ENCODE data around the gene VSTM1. TPM values are rescaled to one million over a fixed set of nuclear protein-coding genes. Genes with fewer than 3 reads are reported as not detected.

VSTM1 gene
- total and polyA plus RNA-seq, 2 of the 8 experiments (the other 6 are each of a cell fraction or from before 2014, with no cell fraction given), result 0.12 to 0.65 TPM

- TF ChIP-seq USF2 (IDR thresholded peaks at IDR 0.05; ENCODE audit: low read length) (no peak), TCF12 (IDR thresholded peaks at IDR 0.05; ENCODE audit: low read depth, low read length) (no peak), SAP30 (IDR thresholded peaks at IDR 0.05; ENCODE audit: insufficient read depth, insufficient replicate concordance, low read length) (no peak), POLR2AphosphoS5 (IDR thresholded peaks at IDR 0.05; ENCODE audit: low read depth, low read length) (no peak)
Observed at GRCh38 chr19:54009440-54009839, 54.3 kb downstream of the VSTM1 start (continued).
